Transverse colon (tissue), 4 donors: ENCODE data around the gene LEUTX.
A peak's percentile ranks its signal among the peaks of the same experiment; 100 is the strongest.

Experiments
- POLR2A ChIP-seq: fragments of 450-650 bp; IDR thresholded peaks from one replicate; pipeline ENCODE4 v1.6.1; 2016; ENCODE audit warnings: antibody characterized with exemption, mild to moderate bottlenecking, moderate library complexity
- POLR2AphosphoS5 ChIP-seq, 3 donors: sonication (generic); formaldehyde crosslinking; IDR thresholded peaks; one replicate each; pipeline ENCODE4 v1.6.1; 2016; ENCODE audit warnings: antibody characterized with exemption in 3 of 3
- TF ChIP-seq, protein P1 (sequence below), 5 experiments: fragments of 200-600 bp in 3 of 5; fragments of 450-650 bp in 2 of 5; sonication (generic) in 3 of 5; IDR thresholded peaks; 1 replicate in 2 of 5; 2 replicates in 3 of 5; pipeline ENCODE4 v1.5.1; 2016 to 2017; ENCODE audit warnings: antibody characterized with exemption in 5 of 5, inconsistent platforms in 3 of 5, mild to moderate bottlenecking in 2 of 5, moderate library complexity in 1 of 5

DNA sequence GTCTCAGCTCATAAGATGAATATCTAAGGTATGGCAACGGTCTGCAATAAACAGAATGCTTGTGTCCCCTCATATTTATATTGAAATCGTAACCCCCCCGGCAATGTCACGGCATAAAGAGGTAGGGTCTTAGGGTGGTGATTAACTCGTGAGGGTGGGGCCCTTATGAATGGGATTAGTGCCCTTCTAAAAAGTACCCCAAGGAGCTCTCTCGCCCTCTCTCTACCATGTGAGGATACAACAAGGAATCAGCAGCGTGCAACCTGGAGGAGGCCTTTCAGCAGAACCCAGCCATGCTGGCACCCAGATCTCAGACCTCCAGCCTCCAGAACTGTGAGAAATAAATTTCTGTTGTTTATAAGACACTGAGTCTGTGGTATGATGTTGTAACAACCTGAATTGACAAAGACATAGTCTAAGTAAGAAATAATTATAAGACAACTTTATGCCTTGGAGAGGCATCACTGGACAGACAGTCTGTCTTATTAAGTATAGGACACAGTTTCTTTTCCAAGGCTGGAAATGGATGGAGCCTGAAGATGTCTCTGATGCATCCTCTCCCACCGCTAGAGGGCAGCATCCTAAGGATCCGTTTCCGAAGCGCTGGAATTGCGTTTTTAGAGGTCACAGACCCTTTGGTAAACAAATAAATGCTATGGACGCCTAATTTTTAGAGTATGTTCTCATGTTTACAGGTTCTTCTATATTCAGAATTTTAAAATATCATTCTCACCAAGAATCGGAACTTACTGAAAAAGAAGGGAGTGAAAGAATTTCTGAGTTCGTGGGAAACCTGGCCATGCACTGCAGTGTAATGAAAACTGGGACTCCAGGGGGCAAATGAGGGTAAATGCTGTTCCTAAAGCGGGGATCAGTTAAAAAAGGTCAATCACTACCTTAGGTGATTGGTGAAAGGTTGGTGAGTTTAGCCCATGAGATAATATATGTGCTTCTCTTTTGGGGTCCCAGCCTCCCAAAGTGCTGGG is 13.3 kb upstream of the LEUTX start:
- TF ChIP-seq, protein P1, sequence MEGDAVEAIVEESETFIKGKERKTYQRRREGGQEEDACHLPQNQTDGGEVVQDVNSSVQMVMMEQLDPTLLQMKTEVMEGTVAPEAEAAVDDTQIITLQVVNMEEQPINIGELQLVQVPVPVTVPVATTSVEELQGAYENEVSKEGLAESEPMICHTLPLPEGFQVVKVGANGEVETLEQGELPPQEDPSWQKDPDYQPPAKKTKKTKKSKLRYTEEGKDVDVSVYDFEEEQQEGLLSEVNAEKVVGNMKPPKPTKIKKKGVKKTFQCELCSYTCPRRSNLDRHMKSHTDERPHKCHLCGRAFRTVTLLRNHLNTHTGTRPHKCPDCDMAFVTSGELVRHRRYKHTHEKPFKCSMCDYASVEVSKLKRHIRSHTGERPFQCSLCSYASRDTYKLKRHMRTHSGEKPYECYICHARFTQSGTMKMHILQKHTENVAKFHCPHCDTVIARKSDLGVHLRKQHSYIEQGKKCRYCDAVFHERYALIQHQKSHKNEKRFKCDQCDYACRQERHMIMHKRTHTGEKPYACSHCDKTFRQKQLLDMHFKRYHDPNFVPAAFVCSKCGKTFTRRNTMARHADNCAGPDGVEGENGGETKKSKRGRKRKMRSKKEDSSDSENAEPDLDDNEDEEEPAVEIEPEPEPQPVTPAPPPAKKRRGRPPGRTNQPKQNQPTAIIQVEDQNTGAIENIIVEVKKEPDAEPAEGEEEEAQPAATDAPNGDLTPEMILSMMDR (IDR thresholded peaks at IDR 0.05): peak; percentile 43 to 73 (median 70)
- TF ChIP-seq POLR2A: no peak
- TF ChIP-seq POLR2AphosphoS5 (IDR thresholded peaks at IDR 0.05): no peak
